IPS DF 19.7 (cell line): ENCODE measurements around the gene OPA1.

Experiments used
- DNase-seq: peaks from one replicate; pipeline ENCODE4 v3.0.0-alpha.2; 2013; ENCODE audit warnings: low read depth, low spot score

OPA1 gene

DNA sequence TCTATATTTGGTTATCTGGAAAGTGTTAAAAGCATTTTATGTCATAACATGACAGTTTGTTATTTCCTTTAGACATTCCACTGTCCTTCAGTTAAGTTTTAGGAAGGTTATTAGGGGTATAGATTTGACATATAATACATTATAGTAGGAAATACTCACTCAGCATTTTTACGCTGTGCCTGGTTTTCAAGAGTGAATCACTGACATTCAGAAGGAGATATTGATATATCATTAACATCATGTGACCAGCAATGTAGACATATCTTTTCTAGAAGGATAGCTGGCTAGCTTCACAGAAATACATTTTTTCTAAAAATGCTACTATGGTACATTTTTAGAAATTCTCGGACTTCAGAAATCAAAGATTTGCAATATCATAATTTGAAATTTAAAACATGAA lies 57.6 kb downstream of the OPA1 start:
- no peak for DNase-seq

DNA sequence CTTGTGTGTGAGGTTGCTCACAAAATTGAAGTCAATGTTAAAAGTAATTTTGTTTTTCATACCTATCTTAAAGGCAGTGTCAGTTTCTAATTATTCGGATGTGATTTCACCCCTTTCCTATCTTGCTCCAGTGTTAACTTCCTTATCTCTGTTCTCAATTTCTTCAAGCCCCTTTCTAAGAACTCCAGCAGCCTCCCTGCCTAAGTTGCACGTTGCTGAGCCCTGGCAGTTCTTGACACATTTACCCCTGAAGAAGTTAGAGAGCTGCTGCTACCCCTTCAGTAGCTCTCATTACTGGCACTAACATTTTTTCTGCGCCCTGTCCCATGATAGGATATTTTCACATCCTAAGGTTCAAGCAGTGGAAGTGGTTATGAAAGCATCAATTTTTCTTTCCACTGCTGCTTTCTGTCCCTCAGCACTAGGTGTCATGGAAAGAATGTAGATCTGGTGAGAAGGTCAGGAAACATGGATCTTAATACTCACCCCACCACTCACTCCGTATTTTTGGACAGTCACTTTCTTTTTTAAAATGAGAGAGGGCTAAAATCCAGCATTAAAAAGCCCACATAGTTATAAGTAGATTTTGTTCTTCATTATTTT lies 62.9 kb downstream of the OPA1 start:
- no peak for DNase-seq

DNA sequence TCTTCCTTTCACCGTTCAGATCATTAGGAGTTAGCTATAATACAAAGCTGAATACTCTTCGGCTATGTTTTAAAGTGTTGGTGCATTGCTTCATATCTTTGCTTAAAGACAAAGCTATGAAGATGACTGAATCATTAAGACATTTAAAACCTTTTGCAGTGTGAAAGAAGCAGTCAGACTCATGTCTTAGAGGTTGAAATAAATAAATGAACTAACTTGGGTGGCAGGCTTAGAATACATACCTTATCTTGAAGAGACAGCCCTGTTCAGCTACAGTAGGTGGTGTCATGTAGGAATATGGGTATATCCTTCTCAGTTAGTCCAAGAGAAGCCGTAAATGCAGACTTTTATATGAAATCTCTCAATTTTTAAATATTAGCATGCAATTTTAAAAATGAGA lies 63.4 kb downstream of the OPA1 start:
- no peak for DNase-seq

DNA sequence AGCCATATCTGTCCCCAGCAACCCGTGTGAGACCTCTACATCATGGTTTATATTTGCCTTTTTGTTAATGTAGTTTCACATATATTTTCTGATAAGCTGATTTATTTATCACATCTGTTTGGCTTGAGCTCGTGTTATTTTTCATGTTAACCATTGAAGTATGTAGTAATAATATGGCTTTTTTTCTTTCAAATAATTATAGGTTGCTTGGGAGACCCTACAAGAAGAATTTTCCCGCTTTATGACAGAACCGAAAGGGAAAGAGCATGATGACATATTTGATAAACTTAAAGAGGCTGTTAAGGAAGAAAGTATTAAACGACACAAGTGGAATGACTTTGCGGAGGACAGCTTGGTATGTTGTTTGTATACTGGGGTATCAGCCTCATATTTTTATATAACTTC lies 63.9 kb downstream of the OPA1 start:
- no peak for DNase-seq

DNA sequence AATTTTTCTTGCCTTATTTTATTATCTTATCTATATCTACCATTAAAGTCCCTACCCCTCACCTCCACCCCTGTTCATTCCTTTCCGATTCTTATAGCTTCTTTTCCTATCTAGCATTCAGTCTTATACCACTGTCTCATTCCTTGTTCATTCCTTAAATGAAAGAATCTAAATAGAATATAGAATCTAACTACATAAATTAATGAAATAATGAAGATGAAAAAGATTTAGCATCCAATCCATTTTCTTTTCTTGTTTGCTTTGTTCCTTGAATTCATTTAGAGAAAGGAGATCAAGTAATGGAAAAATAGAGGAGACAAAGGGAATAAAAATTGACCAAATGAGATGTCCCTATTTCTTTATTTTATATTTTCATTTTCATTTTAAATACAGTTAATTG lies 67.2 kb downstream of the OPA1 start:
- DNase-seq: no peak

DNA sequence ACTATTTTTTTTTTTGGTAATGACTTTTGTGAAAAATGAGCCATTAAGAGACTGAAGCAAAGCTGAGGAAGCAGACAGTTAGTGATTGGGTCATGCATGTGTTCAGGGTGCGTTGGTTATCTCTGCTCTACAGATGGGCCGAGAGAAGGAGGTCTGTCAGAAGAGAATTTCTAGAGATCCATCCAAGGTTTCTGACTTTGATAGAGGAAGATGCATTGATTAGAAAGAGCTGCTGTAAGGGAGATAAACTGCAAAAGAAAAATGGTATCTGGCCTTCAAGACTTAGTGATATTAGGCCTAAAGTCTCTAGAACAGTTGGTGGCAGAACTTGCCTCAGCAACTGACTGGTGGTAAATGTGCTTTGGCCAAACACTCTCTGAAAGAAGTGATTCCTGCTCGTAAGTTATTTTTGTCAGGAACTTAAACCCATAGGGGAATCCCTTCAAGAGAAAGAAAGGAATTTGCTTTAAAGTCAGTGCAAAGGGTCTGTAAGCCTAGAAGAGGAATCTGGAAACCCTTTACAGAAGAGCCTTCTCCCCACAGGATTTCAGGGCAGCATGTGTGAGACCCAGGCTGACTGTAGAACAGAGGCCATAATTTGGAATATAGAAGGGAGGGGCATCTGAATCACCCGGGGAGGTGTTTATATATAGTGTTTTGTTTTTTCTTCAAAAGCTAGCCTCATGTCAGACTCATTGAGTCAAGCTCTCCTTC lies 67.8 kb downstream of the OPA1 start:
- no peak for DNase-seq

DNA sequence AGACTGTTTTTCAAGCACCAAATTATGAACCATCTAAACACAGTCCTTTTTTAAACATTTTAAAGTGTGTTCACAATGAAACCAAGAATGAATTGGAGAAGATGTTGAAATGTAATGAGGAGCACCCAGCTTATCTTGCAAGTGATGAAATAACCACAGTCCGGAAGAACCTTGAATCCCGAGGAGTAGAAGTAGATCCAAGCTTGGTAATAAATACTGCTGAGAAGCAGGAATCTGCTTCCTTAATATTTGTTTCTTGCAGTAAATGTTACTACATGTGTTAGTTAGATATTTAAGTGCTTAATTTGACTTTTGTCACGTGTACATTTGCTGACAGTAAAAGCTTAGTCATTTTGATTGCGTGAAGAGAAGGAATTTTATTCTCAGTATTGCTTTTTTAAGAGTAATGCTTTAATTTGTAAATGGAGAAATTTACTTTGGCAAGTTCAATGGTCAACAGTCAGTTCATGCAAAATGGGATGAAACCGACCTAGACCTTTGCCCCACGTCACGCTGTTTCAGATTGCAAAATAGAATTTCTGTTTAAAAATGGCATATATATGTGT lies 69.8 kb downstream of the OPA1 start:
- DNase-seq: no peak

DNA sequence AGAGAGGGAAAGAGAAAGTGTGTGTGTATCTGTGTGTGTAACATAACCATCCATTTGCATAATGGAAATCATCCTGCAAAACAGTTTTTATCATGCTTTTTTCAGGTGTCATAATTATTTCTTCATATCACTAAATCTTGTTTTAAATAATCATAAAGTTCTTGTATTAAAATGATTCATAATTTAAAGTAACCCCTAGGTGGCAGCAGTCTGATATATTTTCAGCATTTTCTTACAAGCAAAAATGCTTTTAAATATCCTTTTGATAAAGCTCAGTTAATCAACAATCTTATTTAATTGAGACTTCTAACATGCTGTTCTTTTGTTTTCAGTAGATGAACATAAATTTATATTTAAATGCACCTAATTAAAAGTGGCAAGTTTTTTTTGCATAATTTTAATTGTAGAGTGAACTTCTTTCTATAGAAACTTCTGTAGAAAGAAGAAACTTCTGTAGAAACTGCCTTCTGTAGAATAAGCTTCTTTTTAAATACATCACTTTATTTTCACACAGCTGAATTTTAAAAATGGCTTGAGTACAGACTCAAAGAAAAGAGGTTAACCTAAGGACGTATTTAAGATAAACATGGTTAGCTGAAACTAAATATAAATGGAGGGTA lies 72.5 kb downstream of the OPA1 start:
- no peak for DNase-seq

DNA sequence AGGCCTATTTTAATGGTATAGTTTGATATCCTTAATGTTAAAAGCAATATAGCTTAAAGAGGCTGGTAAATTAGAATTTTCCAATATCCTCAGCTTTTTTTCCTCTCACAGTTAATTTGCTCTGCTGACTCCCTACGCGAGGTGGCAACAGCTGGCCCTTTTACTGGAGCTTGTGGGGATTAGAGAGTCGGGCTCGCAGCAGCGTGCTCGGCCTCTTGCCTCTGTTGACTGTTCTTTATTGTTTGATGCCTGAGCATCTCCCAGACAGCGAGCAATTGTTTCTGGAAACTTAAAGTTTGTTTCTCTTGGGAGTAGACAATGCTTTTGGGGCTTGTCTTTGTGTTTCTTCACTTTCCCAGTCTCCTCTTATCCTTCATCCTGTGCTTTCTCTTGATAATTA lies 80.8 kb downstream of the OPA1 start:
- DNase-seq: no peak

DNA sequence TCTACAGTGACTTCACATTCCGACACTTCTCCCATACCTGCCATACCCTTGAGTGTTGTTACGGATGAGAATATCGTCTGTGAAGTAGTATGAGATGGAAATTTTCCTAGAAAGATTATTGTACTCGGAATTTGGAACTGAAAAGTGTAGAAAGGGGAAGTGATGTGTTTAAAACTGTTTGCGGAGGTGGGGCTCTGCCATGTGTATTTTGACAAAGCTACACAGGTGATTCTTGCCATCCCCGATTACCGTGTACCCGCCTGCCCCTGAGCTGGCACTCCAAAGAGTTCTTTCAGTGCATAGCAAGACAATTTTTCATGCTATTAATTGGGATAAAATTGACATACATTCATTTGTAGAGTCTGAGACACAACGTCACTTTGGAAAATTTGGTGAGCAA lies 81.7 kb downstream of the OPA1 start:
- DNase-seq: no peak

DNA sequence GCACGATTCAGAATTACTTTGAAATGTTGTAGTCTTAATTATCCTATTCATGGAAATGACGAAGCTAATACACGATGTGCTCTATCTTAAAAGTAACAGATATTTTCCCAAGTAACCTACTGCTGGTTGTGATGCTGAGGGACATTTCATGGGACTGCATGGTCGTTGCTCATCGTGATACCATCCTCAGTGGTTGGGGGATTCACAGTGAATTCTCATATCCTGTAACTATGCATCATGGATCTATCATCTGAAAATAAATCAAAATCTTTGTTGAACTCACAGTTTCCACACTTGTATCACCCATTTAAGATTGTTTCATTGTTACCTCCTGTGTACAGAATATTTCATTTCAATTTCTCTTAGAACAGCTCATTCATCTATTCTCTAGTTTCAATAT lies 84.7 kb downstream of the OPA1 start:
- DNase-seq: no peak

DNA sequence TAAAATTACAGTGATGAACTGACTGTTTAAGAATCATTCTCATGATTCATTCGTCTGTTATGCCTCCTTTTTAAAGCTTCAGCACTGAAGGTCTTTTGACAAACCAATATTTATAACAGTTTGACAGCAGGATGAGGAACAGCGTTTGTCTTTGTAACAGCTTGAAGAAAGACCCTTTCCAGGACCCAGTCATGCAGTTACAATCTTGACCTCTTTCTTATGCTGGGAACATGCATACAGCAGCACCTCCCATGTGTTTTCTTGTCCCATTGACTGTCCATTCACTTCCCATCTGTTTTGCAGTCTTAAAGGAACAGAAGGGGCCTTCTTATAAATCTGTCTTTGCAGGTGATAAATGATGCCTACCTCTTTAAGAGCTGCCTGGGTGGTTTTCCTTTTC lies 87.2 kb downstream of the OPA1 start:
- no peak for DNase-seq

DNA sequence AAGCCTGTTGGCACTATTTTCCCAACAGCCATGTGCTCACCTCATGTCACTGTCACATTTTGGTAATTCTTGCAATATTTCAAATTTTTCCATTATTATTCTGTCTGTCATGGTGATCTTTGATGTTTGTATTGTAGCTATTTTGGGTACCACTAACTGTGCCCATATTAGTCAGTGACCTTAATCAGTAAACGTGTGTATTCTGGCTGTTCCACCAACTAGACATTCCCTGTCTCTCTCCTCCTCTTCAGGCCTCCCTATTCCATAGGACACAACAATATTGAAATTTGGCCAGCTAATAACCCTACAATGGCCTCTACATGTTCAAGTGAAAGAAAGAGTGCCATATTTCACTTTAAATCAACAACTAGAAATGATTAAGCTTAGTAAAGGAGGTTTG lies 88.6 kb downstream of the OPA1 start:
- no peak for DNase-seq

DNA sequence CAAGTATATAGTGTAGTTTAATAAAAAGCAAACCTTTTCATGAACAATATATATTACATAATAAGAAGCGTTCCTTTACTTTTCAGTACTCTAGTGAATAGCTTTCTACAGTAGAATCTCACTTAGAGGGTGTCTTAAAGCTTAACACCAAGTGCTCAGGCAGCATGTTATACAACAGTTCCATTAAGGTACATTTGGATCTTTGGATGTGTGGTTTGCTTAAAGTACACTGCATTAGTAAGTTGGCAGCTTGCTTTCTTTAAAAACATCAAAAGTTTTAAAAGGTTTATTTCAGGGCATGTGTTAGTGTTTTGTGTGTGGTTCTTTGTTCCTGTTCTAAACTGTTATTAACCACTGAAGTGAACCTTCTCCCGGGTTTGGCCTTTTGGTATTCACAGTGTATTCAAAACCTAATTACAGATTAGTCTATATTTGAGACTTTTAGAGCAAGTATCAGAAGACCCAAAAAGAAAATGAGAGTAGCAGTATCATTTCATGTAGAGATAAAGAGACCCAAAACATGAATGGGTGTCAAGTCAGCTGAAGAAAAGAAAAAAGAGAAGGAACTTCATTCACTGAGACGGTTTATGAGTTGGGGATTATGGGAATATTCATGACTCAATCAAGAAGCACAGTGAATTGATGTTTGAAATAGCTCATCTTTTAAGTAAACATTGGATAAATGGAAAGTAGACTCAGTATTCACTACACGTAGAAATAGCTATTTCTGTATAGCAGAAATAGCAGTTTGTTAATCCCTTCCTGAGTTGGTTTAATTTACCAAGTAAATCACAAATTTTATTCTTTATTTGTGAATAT lies 93.9 kb downstream of the OPA1 start:
- DNase-seq: no peak

DNA sequence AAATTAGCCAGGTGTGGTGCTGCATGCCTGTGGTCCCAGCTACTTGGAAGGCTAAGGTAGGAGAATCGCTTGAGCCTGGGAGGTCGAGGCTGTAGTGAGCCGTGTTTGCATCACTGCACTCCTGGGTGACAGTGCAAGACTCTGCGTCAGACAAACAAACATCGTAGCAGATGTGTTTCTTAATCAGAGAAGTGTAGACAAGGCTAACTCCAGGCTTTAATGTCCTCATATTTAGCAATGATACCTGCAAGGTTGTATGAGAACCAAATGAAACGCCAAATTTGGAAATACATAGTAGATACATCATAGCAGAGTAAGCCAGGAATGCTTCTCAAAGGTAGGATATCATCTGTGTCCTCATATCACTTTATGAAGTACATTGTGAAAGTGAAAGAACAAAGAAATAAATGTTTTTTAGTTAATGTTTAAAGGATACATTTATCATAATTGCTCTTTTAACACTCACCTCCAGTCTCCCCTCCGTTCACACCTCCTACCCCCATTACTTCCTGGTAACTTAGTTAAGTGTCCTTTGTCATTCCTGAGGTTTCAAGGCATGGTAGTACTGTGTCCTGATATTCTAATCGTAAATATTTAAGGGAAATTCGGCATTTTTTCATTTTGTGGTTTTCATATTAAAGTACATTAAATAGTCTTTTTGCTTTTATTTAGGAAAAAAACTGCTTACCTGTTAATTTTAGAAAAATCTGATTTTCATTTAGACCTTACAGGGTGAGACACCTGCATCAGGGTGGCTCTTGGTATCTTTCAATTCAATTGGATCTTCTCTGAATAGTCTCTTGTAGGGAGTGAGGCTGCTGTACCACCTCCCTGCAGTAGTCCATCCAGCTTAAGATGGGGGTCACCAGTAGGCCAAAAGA lies 96.1 kb downstream of the OPA1 start:
- DNase-seq: no peak

DNA sequence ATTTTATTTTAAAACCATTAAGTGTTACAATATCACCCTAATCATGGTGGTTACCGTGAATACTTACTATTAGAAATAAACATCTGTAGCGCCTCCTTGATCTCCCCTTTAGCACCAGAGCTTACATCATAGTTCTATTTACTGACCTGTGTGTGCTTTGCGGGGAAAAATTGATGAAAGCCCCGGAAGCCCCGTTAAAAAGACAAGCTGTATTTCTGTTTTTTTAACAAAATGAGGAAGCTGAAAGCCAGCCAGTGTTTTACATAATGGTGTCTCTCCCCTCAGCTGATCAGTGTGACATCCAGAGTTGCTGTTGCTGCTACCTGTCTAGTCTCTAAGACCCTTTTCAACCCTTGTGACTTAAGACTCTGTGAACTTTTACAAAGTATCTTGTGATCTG lies 100.8 kb downstream of the OPA1 start:
- DNase-seq: no peak

DNA sequence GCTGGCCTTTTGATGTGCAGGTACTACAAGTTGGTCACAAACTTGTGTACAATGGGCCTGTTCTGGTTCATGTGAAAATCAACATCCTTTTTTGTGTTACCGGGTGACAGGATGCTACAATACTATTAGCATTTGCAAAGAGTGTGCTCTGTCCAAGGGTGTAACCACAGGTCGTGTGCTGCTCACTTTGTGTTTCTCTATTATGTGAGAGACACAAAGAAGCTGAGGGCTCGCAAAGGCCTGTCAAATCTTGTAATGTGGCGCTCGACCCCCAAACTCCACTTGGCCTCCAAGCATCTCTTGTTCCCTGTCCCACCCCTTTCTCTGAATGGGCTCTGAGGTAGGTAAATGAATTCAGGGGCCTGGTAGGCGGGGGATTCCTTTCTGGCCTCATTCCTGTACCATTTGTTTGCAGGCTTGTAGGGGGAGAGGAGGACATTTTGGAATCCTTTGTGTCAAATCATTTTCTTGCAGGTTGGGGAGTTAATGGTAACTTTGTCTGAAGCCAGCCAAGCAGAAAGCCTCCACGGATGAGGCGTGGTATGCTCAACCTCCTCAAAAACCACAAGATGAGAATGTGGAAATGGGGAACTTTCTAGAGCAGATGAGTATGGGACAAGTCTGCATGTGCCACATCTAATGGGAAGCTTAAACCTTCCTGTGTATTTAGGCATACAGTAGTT lies 109.1 kb downstream of the OPA1 start:
- no peak for DNase-seq

DNA sequence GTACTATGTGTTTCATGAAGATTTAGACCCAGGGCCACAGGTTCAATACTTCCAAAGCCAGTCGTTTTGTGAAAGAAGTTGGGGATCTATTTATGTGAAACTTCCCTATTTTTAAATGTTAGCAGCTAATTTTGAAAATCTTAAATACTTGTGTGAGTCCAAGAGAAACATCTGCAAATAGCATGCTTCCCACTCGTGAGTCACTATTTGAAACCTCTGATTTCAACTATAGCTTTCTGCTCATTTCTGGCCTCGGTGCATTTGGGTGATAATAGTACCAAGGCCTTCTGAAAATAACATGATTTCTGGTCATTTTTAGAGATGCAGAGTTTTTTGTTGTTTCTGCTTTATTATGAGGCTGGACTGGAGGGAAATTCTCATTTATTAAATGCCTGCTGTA lies 110.0 kb downstream of the OPA1 start:
- no peak for DNase-seq

DNA sequence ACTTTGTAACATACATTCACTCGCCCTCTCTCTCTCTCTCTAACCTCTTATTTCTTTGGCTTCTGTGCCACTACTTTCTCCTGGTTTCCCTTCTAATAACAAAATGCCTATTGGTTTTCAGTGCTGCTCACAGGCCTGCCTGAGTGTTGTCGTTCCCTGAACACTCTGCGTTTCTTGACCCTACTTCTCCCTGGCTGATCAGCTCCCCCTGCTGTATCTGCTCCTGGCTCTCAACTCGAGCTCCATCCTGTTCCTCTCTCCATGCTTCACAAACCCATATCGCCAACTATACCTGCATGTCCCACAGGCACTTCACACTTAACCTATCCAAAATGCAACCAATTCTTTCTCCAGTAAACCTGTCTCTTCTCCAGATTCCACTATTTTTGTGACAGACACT lies 111.4 kb downstream of the OPA1 start:
- DNase-seq: no peak

DNA sequence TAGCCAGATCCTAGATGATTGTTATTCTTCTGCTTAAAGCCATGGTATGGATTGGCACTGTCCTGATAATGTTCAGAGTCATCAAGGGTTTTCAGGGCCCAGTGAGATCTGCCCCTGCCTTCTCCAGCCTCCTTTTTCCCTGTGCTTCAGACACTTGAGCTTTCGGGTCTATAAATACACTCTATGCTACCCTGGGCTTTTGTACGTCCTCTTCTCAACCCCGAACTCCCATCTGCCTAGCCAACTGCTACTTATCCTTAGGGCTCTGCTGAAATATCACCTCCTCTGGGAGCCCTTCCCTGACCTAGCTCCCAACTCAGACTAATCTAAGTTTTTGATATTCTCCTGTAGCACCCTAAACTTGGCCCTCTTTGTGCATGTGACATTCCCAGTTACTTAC lies 115.3 kb downstream of the OPA1 start:
- no peak for DNase-seq
